Upper lobe of left lung (tissue), 6 donors: ENCODE measurements around the gene DSC1. TPM values are rescaled to one million over a fixed set of nuclear protein-coding genes. Genes with fewer than 3 reads are reported as not detected.
"Not testable (repeated sequence)": the region's sequence is repeated elsewhere in the genome, so short reads cannot be mapped to it uniquely, and the experiment has no call there.

Experiments used
- ATAC-seq, 2 donors: fragments of 200-7000 bp; cut with Tn5 transposase; one replicate each; pipeline ENCODE4 v1.9.1; 2022; ENCODE audit warnings: mild to moderate bottlenecking in 2 of 2, moderate library complexity in 2 of 2; ENCODE audit not compliant: low FRiP score in 2 of 2
- DNase-seq, 2 donors: peaks; one replicate each; pipeline ENCODE4 v3.0.0-alpha.2; 2019 to 2020
- H3K27ac ChIP-seq, 4 donors: fragments of 200-600 bp; sonication (generic); one replicate each; pipeline ENCODE4 v1.5.1; 2016 to 2019
- H3K27me3 ChIP-seq, 4 donors: fragments of 200-600 bp; sonication (generic); one replicate each; pipeline ENCODE4 v1.5.1; 2017 to 2019
- H3K36me3 ChIP-seq, 4 donors: fragments of 200-600 bp; sonication (generic); one replicate each; pipeline ENCODE4 v1.5.1; 2016 to 2019
- H3K4me1 ChIP-seq, 4 donors: fragments of 200-600 bp; sonication (generic); one replicate each; pipeline ENCODE4 v1.5.1; 2018 to 2019
- H3K4me3 ChIP-seq, 4 donors: fragments of 200-600 bp; sonication (generic); one replicate each; pipeline ENCODE4 v1.5.1; 2017 to 2019; ENCODE audit warnings: mild to moderate bottlenecking in 2 of 4, moderate library complexity in 1 of 4
- H3K9me3 ChIP-seq, 4 donors: fragments of 200-600 bp; sonication (generic); one replicate each; pipeline ENCODE4 v1.5.1; 2018 to 2019
- CTCF ChIP-seq, 6 experiments: fragments of 450-650 bp in 4 of 6; fragments of 200-600 bp in 2 of 6; sonication (generic) in 2 of 6; IDR thresholded peaks; one replicate each; pipeline ENCODE4 v1.5.1; 2016 to 2019; ENCODE audit warnings: antibody characterized with exemption in 6 of 6
- EP300 ChIP-seq, 4 donors: sonication (generic); formaldehyde crosslinking; IDR thresholded peaks; one replicate each; pipeline ENCODE4 v1.5.1; 2017; ENCODE audit warnings: antibody characterized with exemption in 4 of 4, control low read depth in 2 of 4
- POLR2A ChIP-seq, 4 donors: fragments of 450-650 bp; IDR thresholded peaks; one replicate each; pipeline ENCODE4 v1.5.1; 2016 to 2017; ENCODE audit warnings: antibody characterized with exemption in 4 of 4, mild to moderate bottlenecking in 2 of 4
- POLR2AphosphoS5 ChIP-seq, 2 donors: sonication (generic); formaldehyde crosslinking; IDR thresholded peaks; one replicate each; pipeline ENCODE4 v1.5.1; 2017; ENCODE audit warnings: antibody characterized with exemption in 2 of 2
- WGBS, 2 donors: methylation state at CpG; one replicate each; pipeline ENCODE4 v1.1.5; 2017 to 2018; 5-methylcytosine and 5-hydroxymethylcytosine counted together
- total RNA-seq, 6 donors: library from RNA; depleted of rRNA in 4 of 6; stranded (reverse); fragments of >200 nt in 4 of 6; gene quantifications; one replicate each; pipeline versions ENCODE4 v1.1.0 to v1.2.1, GENCODE V29; 2016 to 2021
- donor health status: DM: no; HTN: no; CAD: no; lungs with moderate emphysema.
- donor health status: DM: no; HTN: yes; CAD: no; lungs with severe emphysema.

The DSC1 gene
- total RNA-seq, 6 donors from 2014 or later = not detected

GRCh38 chr18:31185186-31185950 is 22.7 kb upstream of the DSC1 start:
- no peaks in the 10 kb centered on the region for H3K36me3 ChIP-seq
- H3K27me3 ChIP-seq = no peaks in the 10 kb centered on the region
- TF ChIP-seq CTCF (IDR thresholded peaks at IDR 0.05) (no peak), POLR2AphosphoS5 (IDR thresholded peaks at IDR 0.05) (no peak), EP300 (IDR thresholded peaks at IDR 0.05) (no peak), POLR2A (IDR thresholded peaks at IDR 0.05) (no peak)
- WGBS, 2 donors = 62 to 67% methylated on average over 4 of the region's 4 CpGs
- H3K9me3 ChIP-seq = no peaks in the 10 kb centered on the region
- ATAC-seq (no peak), DNase-seq (no peak)
- H3K27ac ChIP-seq = no peak overlapping the region
- peaks cover 0 to under 1% (median 0%) of the 10 kb centered on the region in 4 donors for H3K4me1 ChIP-seq
- H3K4me3 ChIP-seq = no peak overlapping the region

DNA sequence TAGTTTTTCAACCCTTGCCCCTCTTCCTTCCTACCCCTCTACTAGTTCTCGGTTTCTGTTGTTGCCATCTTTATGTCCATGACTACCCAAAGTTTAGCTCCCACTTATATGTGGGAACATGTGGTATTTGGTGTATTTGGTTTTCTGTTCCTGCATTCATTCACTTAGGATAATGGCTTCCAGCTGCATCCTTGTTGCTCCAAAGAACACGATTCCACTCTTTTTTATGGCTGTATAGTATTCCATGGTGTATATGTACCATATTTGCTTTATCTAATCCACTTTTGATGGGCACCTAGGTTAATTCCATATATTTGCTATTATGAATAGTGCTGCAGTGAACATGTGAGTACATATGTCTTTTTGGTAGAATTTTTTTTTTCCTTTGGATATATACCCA is 20.6 kb upstream of the DSC1 start:
- no peaks in the 10 kb centered on the region for H3K27me3 ChIP-seq
- no peak for TF ChIP-seq EP300 (IDR thresholded peaks at IDR 0.05)
- no peak for TF ChIP-seq POLR2A (IDR thresholded peaks at IDR 0.05)
- TF ChIP-seq POLR2AphosphoS5 (IDR thresholded peaks at IDR 0.05) = no peak
- TF ChIP-seq CTCF (IDR thresholded peaks at IDR 0.05) = no peak

DNA sequence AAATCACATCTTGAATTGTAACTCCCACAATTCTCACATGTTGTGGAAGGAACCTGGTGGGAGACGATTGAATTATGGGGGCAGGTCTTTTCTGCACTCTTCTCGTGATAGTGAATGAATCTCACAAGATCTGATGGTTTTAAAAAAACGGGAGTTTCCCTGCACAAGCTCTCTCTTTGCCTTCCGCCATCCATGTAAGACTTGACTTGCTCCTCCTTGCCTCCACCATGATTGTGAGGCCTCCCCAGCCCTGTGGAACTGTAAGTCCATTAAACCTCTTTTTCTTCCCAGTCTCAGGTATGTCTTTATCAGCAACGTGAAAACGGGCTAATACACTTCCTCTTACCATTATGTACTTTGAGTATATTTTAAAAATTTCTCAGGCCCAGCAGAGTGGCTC is 14.7 kb upstream of the DSC1 start:
- ATAC-seq, H3K4me1 ChIP-seq, DNase-seq, H3K36me3 ChIP-seq, H3K4me3 ChIP-seq, H3K9me3 ChIP-seq, H3K27ac ChIP-seq, H3K27me3 ChIP-seq: not testable (repeated sequence)
- 88 to 91% methylated on average over 6 of the region's 6 CpGs for WGBS, 2 donors

More for the DNA sequence above, 20.6 kb upstream of the DSC1 start:
- H3K4me1 ChIP-seq = no peaks in the 10 kb centered on the region
- DNase-seq = no peak
- no peak for ATAC-seq
- no peak overlapping the region for H3K27ac ChIP-seq
- H3K9me3 ChIP-seq = no peaks in the 10 kb centered on the region
- H3K36me3 ChIP-seq = no peaks in the 10 kb centered on the region
- no peak overlapping the region for H3K4me3 ChIP-seq
- WGBS, 2 donors = 79 to 89% methylated on average over 2 of the region's 2 CpGs

DNA sequence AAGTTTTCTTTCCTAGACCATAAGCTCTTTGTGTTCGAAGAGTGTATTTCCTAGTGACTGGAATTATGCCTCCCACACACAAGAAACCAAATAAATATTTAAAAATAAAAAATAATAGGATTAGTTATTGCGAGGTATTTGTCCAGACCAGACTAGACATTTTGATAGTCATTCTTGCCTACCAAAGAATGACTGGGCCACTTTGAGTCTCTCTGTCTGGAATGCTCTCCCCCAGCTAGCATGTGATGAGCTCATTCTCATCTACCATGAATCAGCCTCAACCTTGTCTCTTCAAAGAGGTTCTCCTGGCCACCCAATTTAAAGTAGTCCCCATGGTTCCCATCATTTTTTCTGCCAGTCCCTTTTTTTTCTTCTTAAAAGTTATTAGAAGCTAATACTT is 13.9 kb upstream of the DSC1 start:
- Histone ChIP-seq H3K4me1 (no peaks in the 10 kb centered on the region), H3K36me3 (no peaks in the 10 kb centered on the region), H3K4me3 (no peak overlapping the region), H3K9me3 (no peaks in the 10 kb centered on the region), H3K27me3 (no peaks in the 10 kb centered on the region), H3K27ac (no peak overlapping the region)
- 91 to 92% methylated on average over 2 of the region's 2 CpGs for WGBS, 2 donors
- DNase-seq = no peak
- TF ChIP-seq EP300 (IDR thresholded peaks at IDR 0.05) = no peak
- TF ChIP-seq CTCF (IDR thresholded peaks at IDR 0.05) = no peak
- no peak for TF ChIP-seq POLR2A (IDR thresholded peaks at IDR 0.05)
- no peak for TF ChIP-seq POLR2AphosphoS5 (IDR thresholded peaks at IDR 0.05)
- ATAC-seq = no peak

DNA sequence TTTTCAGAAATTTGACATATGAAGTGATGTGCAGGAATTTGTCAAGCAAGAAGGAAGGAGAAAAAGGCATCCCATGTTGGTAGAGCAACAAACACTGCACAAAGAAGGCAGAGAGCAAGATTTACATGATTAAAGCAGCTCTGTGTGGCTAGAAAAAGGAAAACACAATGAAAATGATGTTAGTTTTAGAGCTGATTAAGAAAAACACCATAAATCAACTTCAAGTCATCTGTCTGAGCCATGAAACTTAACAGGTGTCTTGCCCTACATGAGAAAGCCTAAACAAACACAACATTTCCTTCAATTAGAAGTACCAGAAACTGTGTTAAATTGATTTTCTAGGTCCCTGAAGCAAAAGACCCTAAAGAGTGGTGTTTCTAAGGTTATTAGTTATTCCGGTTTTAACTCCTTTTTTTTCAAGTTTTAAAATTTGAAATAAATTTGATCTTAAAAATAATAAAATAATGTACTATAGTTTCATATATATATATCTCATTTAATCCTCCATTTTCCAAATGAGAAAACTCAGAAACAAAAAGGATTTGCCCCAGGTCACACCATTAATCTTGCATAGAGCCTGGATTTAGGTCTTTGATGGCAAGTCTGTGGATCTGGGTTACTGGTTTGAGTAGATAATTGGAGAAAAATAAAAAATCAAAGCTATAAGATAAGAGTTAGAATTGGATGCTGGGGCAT is 8.6 kb upstream of the DSC1 start:
- 89% methylated on average over 1 of the region's 1 CpG for WGBS, 2 donors
- Histone ChIP-seq H3K27ac (no peak overlapping the region), H3K4me3 (no peak overlapping the region), H3K27me3 (no peaks in the 10 kb centered on the region), H3K9me3 (no peaks in the 10 kb centered on the region), H3K4me1 (no peaks in the 10 kb centered on the region), H3K36me3 (no peaks in the 10 kb centered on the region)
- ATAC-seq = no peak
- no peak for DNase-seq
- no peak for TF ChIP-seq EP300 (IDR thresholded peaks at IDR 0.05)
- TF ChIP-seq CTCF (IDR thresholded peaks at IDR 0.05) = no peak
- no peak for TF ChIP-seq POLR2A (IDR thresholded peaks at IDR 0.05)
- TF ChIP-seq POLR2AphosphoS5 (IDR thresholded peaks at IDR 0.05) = no peak
